GM10266 (cell line): ENCODE results near the gene NPAS2.

Experiments used
- DNase-seq: peaks from one replicate; pipeline ENCODE4 v3.0.0; 2012; ENCODE audit errors: extremely low spot score
- TF ChIP-seq, protein P1 (sequence below): IDR thresholded peaks from 2 replicates; pipeline ENCODE4 v1.5.1; 2012; ENCODE audit warnings: mild to moderate bottlenecking, low read depth; ENCODE audit not compliant: control insufficient read depth, insufficient read depth; ENCODE audit errors: missing control alignments

NPAS2 gene

DNA sequence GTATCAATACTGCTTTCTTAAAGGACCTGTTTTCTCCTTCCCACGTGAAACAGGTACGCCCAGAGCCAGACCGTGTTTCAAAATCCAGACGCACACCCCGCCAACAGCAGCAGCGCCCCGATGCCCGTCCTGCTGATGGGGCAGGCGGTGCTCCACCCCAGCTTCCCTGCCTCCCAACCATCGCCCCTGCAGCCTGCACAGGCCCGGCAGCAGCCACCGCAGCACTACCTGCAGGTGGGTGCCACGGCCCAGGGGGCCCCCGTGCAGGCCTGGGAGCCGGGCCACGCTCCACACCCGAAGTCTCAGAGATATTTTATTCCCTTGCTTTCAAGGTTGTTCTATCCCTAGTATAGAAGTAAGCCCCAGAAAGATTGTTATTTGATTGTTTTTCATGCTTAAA is 173.4 kb downstream of the NPAS2 start:
- no peak for DNase-seq
- TF ChIP-seq, protein P1, sequence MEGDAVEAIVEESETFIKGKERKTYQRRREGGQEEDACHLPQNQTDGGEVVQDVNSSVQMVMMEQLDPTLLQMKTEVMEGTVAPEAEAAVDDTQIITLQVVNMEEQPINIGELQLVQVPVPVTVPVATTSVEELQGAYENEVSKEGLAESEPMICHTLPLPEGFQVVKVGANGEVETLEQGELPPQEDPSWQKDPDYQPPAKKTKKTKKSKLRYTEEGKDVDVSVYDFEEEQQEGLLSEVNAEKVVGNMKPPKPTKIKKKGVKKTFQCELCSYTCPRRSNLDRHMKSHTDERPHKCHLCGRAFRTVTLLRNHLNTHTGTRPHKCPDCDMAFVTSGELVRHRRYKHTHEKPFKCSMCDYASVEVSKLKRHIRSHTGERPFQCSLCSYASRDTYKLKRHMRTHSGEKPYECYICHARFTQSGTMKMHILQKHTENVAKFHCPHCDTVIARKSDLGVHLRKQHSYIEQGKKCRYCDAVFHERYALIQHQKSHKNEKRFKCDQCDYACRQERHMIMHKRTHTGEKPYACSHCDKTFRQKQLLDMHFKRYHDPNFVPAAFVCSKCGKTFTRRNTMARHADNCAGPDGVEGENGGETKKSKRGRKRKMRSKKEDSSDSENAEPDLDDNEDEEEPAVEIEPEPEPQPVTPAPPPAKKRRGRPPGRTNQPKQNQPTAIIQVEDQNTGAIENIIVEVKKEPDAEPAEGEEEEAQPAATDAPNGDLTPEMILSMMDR, result no peak

DNA sequence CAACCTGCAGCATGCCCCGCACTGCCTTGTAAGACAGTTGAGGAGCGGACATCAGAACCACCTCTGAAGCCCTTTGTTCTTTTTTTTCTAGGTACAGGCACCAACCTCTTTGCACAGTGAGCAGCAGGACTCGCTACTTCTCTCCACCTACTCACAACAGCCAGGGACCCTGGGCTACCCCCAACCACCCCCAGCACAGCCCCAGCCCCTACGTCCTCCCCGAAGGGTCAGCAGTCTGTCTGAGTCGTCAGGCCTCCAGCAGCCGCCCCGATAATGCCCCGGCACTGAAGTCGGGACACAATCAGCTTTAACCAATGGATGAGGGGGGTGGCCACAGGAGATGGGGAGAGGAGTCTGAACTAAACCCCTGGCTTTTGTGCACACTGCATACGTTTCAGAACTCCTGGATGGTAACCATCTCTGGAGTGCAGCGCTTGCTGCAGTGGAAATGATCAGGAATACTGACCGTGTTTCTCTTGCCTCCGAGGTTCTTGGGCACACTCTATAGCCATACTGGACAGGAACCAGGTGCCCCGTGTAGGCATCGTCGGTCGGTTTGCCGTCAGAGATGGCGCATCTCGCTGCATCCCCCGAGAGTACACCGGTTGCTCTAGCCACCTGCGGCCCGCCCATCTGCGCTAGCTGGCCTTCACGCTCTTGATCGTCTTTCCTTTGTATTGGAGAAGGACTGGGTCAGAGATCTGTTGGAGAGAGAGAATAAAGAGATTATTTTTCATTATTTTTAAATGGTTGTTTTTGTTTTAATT is 175.6 kb downstream of the NPAS2 start:
- DNase-seq, result no peak
- TF ChIP-seq, protein P1, result no peak

DNA sequence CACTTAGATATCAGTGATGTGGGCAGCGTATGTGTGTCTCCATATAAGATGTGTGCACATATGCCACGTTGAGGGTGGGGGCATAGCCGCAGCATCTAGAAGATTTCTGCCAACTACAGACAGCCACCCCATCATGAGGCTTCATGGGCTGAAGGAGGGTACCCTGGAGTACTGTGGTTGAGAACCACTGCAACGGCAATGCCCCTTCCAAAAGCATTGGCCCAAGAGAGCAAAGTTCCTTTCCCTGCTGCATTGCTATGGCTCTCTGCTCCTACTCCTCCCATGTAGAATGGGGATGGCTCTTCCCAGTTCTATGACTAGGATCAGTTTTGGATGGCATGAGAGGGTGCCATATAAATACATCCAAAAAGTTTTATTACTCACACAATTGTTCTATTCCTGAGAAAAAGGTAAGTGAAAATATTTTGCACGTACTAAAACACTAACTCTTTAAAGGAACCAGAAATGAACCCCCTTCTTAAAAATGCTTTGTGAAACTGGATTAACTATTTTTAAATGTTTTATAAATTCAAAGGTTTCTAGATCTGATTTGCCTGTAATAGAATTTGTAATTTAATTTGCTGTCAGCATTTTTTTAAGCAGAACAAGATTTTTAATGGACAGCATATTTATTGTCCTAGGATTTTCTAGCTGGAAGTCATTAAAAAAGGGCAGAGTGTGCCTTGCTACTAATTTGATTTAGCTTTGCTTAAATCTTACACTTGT is 177.7 kb downstream of the NPAS2 start:
- no peak for DNase-seq
- TF ChIP-seq, protein P1, result no peak

DNA sequence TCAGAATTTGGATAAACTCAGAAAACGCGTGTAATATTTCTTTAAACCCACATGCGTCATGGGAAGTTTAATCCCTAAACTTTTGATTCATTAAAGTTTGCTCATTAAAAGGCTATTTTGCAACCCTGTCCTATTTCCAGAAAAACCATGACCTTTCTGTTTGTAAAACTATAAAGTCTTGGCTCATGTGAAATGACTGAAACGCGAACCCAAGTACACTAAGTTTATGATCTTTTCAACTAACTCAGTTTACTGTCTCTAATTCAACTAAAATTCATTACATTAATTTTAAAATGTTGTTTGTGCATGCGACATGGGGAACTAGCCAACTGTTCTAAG is 178.3 kb downstream of the NPAS2 start:
- TF ChIP-seq, protein P1, result no peak
- DNase-seq, result no peak

DNA sequence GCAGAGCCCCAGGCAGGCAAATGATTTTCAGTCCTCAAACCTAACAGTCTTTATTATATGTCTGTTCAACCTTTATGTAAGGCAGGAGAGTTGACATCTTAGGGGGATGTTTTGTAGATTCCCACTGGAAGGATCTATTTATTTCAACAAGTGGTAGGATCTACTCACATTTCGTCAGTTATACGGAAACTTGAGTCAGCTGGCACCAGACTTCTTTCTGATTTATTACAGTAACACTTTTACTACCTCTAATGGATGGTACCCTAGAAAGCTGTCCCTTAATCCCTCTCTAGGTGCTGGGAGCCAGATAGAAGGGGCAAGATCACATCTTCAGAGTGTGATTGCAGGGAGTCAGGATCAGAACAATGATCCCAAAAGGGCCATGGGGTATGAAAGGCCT is 180.1 kb downstream of the NPAS2 start:
- TF ChIP-seq, protein P1, result no peak
- no peak for DNase-seq

DNA sequence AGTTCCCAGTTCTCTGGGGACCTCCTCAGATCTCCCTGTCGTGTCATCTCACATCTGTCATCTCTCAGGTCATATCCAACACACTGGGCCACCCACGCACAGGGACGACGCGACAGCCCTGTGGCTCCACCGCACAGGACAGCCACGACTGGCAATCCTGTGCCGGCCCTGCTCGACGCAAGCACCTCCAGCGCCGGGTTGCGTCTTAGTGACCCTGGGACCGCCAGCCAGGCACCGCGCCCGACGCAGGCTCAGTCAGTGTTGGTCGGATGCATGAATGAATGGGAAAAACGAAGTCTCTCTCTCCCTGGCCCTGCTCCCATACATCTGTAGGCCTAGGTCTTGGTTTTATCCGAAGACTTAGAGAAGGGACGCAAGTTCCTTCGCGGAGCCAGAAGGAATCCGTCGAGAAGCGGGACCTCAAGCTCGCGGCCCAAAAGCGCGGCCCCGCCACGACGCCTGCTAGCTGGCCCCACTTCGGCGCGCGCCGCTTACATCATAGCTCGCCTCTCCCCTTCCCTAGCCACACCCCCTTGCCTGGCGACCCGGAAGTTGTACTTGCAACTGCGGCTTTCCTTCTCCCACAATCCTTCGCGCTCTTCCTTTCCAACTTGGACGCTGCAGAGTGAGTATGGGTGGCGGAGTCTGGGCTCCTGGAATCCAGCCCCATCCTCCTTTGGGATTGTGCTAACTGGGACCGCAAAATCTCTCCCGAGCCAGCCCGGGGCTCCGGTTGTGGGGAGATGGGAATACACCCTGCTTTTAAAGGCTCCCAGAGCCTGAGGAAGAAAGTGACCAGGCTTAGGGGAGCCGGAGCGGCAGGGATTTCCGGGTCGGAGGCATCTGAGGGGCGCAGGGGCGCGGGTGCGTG is 182.0 kb downstream of the NPAS2 start, which contains the start of gene RPL31:
RPL31 (plus strand) TSS at position 599 of the 871 bp plus-strand sequence. CDS start 413 bp downstream, outside the sequence.
- TF ChIP-seq, protein P1, result no peak
- DNase-seq, result peak; percentile 96
